Esophagus mucosa (tissue), 1 donor: Measurements from ENCODE around the gene TCP11L2. TPM values are rescaled to one million over a fixed set of nuclear protein-coding genes. Genes with fewer than 3 reads are reported as not detected.

Experiments used
- total RNA-seq: library from RNA; stranded (reverse); gene quantifications from one replicate; pipeline ENCODE4 v1.2.4, GENCODE V29; 2023
- donor health status: DM: yes; HTN: yes; CAD: no.

The TCP11L2 gene
- total RNA-seq, 1 donor from 2014 or later = 35.3 TPM

Other genes with a start within 250 kb of the TCP11L2 start
- 1.7 TPM for gene NUAK1, start 163.8 kb upstream of the TCP11L2 start, total RNA-seq
- 87.3 TPM for gene CKAP4, start 54.7 kb upstream of the TCP11L2 start, total RNA-seq
- gene POLR3B, start 55.0 kb downstream of the TCP11L2 start, total RNA-seq = 9.4 TPM